GM18873 (cell line): ENCODE measurements around the gene PARVA.

Experiments
- ATAC-seq: cut with Tn5 transposase; IDR thresholded peaks from one replicate; pipeline ENCODE4 v1.9.1; 2021; ENCODE audit warnings: mild to moderate bottlenecking, moderate library complexity, moderate number of reproducible peaks; ENCODE audit not compliant: unreplicated experiment, low FRiP score

PARVA gene

DNA sequence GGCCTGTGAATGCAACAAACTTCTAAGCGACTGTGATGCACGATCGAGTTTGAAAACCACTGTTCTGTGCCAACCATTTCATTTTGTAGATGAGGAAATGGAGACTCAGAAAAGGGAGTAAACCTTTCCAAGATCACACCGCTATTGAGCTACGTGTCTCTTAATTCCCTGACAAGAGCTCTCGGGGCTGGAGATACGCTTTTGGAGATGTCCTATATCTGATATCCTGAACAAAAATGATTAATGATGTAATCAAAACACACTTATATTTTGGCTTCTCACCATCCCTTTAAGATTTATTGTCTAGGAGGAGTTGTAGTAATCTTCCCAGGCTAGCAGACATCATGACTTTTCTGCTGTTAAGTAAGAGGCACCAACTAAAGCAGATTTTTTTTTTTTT, 1.7 kb upstream of the PARVA start:
- ATAC-seq, result no peak

DNA sequence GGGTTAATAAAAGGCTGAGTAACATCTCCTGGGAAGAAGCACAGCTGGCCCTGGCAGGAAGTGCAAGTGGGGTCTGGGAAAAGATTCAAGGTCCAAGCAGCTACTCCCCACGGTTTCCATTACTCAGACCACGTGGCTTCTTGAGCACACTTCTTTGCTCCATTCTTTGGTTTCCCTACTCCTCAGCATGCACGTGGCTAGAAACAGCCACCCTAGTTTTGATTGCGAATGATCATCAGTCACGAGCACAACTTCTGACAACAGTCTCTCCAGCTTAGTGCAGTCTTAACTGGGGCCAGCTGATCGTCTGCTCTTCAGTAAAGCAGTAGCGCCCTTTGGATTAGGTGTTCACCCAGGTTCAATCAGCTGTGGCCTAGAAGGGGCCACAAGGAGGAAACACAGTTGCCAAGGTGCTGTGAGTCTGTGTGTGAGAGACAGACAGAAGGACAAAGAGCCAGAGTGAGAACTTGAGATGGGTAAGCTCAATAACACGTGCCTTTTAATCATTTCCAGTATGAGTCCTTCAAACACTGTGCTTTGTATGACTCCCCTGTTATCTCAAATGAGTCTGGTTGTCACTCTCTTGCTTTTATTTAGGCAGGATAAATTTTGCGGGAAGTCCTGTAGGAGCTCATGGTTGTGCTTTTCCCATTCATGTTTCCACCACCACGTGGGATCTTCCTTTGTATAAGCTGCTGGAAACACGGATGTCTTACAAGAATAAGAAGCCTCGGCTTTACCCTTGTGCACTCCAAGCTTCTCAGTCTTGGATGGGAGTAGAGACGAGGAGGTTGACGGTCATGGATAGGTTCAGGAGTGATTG, 901 bp upstream of the PARVA start:
- ATAC-seq, result no peak

DNA sequence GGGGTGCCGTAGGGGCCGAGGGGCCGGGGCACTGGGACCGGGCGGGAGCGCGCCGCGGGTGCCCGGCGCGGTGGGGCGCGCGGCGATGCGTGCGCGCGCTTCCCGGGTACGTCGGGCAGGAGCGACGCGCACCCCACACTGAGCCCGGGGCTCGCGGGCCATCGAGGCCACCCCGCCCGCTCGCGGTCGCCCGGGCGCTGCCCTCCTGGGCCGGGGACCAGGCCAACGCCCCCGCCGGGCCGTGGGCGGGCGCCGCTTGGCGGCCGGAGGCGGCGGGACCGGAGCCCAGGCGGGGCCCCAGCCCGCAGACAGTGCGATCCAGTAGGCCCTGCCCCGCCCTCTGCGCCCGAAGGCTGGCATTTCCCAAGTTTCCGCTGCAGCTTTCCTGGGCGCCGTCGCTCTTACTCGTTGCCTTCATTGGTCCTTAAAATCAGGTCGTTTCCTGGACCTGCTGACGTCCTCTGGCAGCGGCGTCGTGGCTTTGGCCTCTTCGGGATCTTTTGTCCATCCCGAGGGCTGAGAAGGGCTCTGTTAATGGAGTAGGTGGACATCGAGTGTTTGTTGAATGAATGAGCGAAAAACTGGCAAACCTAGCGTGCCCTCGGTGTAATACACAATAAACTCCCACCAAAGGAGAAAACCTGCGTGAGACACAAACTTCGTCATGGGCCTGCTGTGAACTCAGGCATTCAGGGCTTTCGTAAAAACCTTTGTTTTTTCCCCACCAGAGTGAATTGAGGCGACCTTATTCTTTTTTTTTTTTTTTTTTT, 638 bp downstream of the PARVA start:
- ATAC-seq, result no peak

DNA sequence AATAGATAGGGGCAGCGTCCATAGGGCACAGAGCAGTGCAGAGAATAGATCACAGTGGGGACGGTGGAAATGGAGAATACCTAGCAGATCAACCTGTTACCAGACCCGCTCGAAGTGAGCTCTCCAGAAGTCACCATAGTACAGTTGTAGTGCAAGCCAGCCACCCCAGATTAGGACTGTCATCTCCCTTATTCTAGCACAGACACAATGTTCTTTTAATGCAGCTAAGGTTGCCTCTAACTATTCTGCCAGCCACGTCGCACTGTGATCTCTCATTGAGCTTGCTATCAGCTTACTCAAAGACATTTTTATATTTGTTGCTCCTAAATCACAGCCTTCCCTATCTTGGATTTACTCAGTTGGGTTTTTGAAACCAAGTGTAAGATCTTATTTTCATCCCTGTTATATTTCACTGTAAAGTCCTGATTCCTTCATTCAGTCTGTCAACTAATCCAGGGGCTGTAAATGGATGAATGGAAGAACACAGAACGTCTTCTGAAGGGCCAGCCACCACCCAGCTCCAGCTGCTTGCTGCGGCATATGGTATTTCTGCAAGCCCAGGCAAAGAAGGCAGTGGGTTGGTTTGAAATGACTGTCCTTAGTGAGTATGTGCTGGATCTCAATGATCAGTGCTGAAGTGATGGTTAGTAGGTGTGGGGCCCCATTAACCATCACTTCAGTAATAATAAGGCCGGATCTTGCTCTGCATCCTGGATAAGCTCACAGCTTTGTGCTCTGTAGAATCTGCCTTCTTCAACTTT, 3.4 kb downstream of the PARVA start:
- ATAC-seq, result no peak

- ATAC-seq, result no peak
Measured at GRCh38 chr11:12381875-12382274, 4.5 kb downstream of the PARVA start.

GRCh38 chr11:12382451-12382850, 5.1 kb downstream of the PARVA start:
- no peak for ATAC-seq

GRCh38 chr11:12386309-12386708, 8.9 kb downstream of the PARVA start:
- ATAC-seq, result no peak

- no peak for ATAC-seq
Measured at GRCh38 chr11:12386745-12387144, 9.4 kb downstream of the PARVA start.

- no peak for ATAC-seq
Measured at GRCh38 chr11:12388173-12388572, 10.8 kb downstream of the PARVA start.

GRCh38 chr11:12388939-12389670, 11.7 kb downstream of the PARVA start:
- ATAC-seq, result no peak

DNA sequence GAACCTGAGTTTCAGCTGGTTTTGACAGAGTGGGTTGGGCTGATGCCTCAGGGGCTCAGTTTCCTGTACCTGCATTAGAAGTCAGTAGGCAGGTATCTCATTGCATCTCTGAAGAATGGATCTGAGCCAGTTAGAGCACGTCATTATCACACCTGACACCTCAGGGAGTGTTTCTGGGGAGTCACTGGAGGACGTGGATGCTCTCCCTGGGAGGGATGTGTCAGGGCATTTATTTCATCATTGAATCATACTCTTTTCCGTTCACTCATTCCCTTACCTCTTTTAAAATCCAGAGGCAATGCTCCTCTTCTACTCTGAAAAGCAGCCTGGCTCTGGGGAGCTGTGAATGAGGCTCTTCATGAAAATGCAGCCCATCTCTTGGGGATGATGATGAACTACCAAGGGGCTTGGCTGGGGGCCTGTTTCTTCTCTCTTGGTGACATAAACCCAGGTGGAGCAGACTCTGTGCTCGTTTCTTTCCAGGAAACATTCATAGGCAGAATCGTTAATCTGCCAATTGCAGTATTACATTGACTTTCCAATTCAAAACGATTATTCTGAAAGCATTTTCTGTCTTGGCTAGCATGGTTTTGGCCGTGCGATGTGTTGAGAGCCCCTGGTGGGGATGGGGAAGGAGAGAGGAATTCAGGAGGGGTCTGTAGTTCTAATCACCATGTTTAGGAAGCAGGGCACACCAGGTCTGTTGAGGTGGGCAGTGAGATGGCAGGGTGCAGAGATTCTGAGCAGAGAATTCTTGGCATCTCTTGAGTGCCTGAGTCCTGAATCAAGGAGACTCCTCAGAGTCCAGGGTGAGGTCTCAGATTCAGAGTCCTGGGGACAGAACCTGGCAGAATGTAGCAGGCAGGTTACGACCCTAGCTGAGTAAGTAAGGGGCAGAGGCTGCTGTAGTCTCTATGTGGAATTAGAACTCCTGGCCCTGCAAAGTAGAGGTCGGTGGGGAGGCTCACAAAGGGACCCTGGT, 12.6 kb downstream of the PARVA start:
- ATAC-seq, result no peak

GRCh38 chr11:12390687-12391110, 13.3 kb downstream of the PARVA start:
- no peak for ATAC-seq

GRCh38 chr11:12392672-12393071, 15.3 kb downstream of the PARVA start:
- ATAC-seq, result no peak

DNA sequence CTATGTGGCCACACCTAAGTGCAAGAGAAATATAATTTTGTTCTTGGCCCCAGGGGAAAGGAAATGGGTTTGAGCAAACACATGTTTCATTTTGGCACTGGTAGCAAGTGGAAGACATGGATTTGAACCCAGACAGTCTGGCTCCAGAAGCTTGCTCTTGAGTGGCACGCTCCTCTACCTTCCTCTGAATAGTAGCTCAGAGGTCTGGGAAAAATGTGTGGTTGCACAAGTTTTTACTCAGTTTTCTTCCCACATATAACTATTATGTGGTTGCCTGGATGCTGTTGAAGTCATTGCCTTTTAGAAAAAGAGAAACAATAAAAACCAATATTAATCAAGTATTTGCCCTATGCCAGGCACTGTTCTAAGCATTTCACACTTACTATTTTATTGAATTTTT, 16.3 kb downstream of the PARVA start:
- ATAC-seq, result no peak

- ATAC-seq, result no peak
Measured at GRCh38 chr11:12394601-12395000, 17.2 kb downstream of the PARVA start.

DNA sequence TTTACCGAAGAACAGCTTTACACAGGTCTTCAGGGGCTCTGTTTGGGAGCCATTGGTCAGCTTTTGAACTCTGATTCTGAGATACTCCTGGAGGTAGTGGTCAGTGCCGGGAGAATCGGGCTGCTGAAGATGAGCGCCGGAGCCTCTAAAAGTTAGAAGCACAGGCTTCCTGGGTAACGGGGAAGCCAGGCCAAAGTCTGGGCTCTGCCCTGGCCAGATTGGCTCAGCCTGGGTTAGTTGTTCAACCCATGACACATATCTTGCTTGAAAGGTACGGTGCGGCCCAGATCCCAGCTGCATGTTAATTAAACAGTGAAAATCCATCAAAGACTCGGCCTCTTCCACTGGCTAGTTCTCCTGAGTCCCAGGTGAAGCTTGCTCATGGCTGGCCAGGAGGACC, 18.0 kb downstream of the PARVA start:
- ATAC-seq, result no peak

DNA sequence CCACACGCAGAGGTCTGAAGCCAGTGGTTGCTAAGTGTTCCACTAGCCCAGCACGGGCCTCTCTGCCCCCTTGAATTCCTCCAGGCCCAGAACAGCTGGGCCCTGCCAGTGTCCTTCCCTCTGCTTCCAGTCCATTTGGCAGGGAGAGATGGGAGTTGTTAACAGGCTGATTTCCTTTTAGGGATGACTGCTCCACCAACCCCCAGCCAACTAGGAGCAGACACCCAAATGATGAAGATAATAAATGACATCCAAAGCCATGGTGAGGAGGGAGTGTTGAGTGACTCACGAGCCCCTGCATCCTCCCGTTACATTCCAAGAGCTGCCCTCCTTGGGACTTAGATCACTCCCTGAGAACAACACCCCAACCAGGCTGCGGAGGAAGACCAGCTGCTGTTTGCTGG, 20.6 kb downstream of the PARVA start:
- no peak for ATAC-seq

DNA sequence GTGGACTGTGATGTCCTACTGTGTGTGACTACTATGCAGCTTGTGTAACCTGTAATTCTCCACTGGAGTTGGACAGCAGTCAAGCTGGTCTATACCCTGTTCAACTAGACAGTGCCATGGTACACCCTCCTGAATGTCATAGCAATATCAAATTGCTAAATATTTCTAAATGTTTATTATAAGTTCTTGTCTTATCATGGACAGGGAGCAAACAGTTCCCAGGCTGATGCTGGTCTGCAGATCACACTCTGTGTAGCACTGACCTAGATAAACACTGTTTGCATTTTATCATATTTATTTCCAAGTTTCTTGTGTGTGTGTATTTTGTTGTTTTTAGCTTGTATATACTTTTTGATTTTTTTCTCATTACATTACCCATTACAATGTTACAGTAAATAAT, 22.0 kb downstream of the PARVA start:
- ATAC-seq, result no peak

- no peak for ATAC-seq
Measured at GRCh38 chr11:12402025-12402424, 24.7 kb downstream of the PARVA start.
